Ecto neural progenitor cell (in vitro differentiated cells): Measurements from ENCODE around the gene TRMU.

ENCODE experiments used
- DNase-seq: peaks from one replicate; pipeline ENCODE4 v3.0.0-alpha.2; 2018; ENCODE audit warnings: low spot score

TRMU gene, protein sequence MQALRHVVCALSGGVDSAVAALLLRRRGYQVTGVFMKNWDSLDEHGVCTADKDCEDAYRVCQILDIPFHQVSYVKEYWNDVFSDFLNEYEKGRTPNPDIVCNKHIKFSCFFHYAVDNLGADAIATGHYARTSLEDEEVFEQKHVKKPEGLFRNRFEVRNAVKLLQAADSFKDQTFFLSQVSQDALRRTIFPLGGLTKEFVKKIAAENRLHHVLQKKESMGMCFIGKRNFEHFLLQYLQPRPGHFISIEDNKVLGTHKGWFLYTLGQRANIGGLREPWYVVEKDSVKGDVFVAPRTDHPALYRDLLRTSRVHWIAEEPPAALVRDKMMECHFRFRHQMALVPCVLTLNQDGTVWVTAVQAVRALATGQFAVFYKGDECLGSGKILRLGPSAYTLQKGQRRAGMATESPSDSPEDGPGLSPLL

DNA sequence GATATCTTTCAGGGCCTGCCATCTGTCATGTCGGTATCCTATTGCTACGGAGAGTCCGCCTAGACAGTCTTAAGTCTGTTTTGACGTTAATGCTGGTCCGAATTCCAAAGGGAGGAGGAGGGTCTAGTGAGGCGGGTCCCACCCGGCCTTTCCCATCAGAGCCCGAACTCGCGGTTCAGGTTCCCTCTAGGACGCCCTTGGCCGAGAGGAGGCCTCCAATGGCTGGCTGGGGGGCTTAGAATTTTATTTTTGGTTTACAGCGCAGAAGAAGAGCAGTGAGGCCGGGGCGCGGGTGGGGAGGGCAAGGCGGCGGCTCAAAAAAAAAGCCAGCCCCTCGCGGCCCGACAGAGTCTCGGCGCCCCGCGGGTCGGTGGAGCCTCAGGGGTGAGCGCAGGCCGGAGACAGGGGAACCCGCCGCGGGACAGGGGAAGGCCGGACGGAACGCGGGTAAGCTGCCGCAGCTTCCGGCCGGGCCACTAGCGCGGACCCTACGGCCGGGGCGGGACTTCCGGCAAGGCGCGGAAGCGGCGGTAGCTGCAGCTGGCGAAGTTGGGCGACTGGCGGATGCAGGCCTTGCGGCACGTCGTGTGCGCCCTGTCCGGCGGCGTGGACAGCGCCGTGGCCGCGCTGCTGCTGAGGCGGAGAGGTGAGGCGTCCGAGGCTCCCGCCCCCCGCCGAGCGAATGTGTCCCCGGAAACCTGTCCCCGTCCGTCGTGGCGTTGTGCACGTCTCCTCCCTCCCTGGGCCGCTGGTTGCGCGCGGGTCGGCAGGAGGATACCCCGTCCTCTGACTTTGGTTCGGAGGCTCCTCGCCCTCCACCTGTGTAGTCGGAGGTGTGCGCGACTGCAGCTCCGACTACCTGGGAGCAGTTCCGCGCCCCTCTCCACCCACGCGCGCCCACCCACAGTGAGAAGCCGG is at the start of gene TRMU:
TRMU (plus strand) TSS at position 514 of the 918 bp plus-strand sequence; CDS start at position 565, 51 bp downstream.
- DNase-seq: peak; percentile 88

DNA sequence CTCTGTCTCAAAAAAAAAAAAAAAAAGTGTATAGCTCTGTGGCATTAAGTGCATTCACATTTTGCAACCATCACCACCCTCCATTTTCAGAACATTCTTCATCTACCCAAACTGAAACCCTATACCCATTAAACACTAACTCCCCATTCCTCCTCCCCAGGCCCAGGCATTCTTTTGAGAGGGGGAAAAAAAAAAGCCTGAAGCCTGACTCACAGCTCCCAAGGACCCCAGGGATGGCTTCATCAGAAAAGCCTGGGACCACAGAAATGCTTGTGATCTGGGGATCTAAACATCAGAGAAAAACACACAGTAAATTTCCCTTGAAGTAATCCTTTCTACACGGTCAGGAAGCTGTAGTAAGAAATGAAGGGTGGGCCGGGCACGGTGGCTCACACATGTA is 49.5 kb upstream of the TRMU start:
- no peak for DNase-seq

DNA sequence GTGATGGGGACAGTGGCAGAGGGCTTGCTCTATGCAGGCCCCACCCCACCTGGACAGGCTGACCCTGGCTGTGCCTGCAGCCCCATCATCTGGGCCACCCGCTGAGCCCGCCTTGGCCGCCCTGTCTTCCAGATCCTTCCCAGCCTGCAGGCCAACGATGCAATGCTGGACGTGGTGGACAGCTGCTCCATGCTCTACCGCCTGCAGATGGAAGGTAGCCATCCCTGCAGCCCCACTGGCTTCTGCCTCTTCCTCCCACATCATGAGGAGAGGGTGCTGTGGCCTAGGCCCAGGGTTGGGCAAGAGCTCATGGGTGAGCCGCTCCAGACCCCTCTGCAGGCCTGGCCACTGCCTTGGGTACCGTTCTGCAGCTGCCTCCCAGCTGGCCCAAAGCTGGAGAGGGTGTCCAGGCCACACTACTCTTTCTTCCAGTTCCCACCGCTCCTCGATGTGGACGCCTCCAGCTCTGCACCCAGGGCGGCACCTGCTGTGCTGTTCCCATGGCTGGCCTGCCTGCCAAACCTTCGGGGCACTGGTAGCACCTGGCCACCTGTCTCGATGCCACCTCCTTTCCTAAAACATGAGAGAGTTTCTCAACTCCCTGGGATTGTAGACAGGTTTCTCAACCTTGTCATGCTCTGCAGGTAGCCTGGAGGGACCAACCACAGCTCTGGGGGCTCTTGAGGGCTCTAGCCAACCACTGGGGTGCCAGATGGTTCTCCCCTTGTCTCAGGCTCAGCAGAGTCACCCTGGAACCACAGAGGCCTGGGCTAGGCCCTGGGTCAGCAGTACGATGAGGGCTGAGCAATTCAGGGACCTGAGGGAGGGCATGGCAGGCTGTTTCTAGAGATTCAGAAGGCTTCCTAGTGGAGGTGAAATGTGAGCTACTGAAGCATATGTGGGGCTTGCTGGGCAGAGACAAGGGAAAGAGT is 48.3 kb upstream of the TRMU start:
- DNase-seq: no peak

DNA sequence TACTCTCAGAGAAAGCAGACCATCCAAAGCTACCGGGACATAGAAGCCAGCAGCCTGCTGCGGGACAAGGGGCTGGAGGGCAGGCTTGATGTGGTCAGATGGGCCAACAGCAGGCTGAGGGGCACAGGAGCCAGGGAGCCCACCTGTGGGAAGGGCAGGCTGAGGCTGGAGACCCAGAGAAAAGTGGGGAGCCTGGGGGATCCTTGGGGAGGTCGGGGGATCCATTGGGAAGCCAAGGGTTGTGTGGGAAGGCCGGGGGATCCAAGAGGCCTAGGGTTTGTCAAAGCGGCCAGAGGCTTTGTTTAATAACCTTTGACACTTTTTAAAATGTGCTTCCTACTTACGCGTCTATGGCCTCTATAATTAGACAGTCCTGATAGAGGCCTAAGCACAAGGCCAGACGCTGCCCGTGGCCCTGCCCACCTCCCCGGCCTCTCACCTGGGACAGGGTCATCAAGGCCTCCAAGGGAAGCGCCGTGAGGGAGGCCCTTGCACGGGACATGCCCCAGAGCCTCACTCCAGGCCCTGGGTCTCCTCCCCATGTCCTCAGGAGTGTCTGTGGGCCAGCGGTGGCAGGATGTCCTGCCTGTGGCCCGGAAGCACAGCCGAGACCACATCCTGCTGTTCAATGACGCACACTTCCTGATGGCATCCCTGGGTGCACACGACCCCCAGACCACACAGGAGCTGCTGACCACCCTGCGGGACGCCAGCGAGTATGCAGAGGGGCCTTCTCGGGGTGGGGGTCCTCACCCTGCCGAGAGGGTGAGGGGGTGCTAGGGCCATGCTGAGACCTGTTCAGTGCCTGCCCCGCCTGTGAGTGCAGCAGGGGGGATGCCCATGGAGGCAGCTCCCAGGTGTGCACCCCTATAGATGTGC is 47.4 kb upstream of the TRMU start:
- no peak for DNase-seq

DNA sequence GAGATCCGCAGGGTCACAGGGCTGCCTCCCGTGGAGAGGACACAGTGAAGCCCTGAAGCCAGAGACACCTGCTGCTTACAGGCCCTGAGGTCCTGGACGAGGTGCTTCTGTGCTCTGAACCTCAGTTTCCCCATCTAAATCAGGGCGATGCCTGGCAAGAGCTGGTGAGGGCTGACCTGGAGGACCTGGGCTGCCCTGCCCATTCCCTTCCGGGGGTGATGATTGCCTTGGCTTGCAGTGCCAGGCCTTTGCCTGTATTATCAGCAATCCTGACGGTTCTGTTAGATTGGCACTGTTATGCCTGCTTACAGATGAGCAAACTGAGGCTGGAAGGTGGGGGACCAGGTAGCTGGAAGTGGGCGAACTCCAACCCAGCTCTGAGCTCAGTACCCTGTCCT is 46.7 kb upstream of the TRMU start:
- DNase-seq: no peak

DNA sequence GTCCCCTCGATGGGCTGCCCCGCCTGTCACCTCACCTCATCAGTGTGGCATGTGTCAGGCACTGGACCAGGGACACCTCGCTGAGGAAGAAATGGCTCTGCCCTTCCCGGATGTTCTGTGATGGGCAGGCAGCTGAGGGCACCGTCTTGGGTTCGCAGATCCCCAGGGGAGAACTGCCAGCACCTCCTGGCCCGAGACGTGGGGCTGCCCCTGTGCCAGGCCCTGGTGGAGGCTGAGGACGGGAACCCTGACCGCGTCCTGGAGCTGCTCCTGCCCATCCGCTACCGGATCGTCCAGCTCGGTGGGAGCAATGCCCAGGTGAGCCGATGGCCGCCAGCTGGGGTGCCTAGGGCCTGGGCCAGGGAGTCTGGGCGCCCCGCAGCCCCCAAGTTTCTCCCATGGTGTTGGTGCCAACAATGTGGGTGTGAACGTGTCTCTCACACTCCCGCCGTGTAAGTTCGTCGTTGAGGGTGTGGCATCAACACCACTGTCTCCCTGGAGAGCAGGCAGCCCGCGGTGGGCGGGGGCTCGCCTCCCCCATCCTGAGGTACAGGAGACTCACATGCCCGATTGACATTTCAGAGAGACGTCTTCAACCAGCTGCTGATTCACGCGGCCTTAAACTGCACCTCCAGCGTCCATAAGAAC is 46.1 kb upstream of the TRMU start:
- DNase-seq: no peak

DNA sequence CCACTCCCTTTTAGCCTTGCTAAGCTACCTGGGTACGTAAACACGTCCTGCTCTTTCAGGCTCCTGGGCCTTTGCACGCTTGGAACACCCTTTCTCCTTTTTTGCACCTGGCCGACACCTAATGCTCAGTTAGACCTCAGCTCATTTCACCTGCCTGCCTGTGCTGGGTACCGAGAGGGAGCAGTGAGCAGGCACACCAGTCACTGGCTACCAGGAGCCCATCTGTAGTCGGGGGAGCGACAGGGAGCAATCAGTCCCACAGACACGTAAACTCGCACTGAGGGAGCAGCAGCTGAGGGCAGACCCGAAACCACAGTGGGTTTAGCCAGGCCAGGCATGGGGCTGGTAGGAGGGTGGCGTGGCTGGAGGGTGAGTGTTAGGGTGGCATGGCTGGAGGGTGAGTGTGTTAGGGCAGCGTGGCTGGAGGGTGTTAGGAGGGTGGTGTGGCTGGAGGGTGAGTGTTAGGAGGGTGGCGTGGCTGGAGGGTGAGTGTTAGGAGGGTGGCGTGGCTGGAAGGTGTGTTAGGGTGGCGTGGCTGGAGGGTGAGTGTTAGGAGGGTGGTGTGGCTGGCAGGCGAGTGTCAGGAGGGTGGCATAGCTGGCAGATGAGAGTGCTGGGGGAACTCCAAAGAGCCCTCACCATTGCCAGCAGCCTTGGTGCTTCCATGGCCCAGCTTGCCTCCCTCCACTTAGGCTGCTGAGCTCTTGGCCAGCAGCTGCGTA is 45.2 kb upstream of the TRMU start:
- no peak for DNase-seq

DNA sequence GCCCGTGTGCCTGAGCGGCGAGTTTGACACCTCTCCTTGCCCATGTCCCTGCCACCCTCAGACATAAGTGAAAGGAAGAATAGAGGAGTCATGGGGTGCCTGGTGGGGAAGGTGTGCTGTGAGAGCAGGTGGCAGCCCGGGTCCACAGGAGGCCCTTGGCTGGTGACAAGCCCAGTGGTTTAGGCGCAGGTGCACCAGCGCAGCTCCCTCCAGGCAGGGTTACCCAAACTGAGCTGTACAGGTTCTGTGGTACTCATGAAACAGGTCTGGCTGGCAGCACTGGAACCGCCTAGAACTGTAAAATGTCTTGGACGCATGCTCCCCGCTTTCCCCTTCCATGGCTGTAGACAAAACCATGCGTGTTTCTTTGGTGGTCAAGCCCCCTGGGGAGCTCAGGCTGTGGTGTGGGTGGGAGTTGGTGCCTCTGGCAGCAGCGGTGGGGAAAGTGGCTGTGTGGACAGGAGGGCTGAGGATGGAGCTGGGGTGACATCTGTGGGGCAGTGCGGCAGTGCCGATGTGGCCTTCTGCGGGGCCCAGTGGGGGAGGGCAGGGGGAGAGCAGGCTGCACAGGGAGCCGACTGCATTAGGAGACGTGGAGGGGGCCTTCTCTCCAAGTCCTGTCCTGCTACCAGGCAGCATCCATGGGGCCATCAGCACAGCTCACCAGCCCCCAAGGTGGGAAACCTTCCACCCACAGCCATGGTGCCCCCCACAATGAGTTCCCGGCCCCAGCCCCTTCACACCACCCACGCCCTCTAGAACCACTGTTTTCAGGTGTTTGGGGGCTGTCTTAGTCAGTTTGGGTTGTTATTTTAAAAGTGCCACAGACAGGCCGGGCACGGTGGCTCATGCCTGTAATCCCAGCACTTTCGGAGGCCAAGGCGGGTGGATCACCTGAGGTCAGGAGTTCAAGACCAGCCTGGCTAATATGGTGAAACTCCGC is 44.4 kb upstream of the TRMU start:
- no peak for DNase-seq

DNA sequence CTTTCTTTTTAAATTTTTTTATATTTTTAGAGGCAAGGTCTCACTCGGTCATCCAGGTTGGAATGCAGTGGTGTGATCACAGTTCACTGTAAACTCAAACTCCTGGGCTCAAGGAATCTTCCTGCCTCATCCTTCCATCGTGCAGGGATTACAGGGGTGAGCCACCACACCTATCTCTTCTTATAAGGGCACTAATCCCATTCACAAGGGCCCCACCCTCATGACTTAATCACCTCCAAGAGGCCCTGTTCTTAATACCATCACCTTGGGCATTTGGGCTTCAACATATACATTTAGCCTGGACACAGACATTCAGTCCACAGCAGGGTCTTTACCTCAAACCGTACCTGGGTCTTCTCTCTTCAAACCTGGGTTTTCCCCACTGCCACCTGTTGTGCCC is 43.3 kb upstream of the TRMU start:
- no peak for DNase-seq

DNA sequence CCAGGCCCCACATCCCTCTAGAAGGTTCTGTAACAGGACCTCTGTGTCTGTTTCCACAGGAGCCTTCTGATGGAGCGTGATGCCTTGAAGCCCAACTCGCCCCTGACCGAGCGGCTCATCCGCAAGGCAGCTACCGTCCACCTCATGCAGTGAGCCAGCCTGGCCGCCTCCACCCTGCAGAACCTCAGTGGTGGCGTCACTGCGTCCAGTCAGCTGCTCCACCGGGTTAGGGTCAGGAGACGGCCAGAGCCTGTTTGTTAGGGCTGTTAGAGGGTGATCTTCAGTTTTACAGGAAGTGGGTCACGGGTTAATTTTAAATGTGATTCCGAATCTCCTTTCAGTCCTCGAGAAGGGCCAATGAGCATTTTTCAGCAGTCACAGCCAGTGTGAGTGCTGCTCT is 42.8 kb upstream of the TRMU start:
- no peak for DNase-seq

DNA sequence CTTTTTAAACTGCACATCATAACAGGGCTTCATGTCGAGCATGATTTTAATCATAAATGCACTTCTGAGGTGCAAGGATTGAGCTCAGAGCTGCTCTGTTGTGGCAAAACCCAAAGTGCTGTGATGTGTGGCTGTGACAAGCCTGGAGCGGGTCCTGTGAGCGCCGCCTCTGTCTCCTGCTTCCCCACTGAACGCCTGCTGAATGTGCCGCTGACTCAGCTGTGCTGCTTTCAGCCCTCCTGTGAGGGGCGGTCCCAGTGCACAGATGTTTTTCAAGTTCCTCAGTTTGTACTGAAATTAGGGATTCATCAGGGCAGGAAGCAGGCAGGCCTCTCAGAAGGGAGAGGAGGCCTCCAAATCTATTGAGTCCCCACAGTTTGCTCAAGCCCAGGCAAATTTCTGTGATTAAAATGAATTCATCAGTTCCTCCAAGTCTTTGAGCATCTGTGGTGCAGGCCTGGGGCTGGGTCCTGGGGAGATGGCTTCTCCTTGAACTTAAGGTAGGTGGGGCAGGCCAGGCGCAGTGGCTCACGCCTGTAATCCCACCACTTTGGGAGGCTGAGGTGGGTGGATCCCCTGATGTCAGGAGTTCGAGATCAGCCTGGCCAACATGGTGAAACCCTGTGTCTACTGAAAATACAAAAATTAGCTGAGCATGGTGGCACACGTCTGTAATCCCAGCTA is 41.8 kb upstream of the TRMU start:
- no peak for DNase-seq

DNA sequence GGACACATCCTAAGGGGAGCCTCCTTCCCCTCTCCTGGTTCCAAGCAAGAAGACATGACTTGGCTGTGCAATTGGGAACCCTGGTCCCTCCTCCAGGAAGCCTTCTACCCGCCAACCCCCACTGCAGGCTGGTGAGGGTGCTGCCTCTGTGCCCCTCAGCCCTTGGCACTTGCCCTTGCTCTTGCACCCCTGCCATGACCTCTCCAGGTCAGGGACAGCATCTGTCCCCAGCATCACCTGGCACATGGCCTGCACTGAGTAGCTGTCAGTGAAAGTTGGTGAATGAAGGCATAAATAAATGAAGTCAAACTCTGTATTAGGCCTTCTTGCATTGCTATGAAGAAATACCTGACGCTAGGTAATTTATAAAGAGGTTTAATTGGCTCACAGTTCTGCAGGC is 40.7 kb upstream of the TRMU start:
- no peak for DNase-seq

DNA sequence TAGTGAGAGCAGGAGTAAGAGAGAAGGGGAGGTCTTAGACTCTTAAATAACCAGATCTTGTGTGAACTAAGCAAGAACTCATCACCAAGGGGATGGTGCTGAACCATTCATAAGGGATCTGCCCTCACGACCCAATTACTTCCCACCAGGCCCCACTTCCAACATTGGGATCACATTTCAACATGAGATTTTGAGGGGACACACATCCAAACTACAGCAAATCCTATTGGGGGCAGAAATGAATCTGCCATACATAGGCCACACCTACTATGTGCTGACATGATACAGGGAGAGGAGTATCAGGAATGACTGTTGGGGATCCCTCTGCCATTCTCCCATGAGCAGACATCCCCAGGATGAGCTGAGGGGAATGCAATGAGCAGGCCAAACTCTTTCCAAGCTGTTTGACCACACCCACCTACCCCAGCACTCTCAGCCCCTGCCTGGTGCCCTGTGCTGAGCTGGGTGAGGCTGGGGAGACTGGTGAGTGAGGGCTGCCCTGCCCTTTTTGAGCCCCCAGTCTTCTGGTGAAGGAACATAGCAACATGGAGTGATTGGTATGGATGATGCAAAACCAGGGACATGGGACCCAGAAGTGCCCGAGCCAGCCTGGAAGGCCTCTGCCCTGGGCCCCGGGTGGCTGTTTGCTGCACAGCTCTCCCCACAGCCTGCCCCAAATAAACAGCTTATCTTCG is 40.1 kb upstream of the TRMU start:
- no peak for DNase-seq

DNA sequence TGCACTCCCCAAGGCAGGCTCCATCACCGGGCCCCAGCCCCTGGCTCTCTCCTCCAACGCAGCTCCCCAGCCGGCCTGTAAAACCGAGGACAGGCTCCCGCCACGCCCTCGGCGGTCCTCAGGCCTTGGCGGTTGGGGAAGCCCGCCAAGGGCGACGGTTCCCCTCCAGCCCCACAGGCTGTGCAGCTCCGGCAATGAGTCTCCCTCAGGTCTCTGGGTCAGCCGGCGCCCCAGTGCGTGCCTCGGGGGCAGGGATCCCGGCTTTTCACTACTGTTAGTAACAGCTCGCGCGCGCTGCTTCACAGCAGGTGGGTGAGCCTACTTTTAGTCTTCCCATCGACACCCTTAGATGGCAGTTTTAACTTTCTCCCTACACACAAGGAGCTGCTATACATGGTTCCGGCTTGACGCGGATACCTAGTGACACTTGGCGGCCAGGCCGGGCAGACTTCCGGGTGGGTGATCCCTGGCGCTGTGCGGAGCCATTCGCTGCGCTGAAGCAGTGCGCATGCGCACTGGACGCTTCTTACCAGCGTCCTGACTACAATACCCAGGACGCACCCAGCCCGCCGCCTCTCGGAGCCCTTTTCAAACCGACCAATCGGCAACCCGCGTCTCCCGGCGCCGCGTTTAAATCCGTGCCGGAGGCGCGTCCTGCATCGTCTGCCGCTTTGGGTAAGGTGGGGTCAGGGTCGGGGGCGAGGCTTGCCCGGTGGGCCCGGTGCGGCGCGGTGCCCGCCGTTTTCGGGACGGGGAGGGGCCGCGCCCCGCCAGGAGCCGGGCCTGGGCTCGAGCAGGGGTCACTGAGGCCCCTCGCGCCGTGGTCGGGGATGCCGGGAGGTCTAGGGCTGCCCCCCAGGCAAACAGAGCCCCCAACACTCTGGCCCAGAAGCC is 39.0 kb upstream of the TRMU start, which contains the start of gene GTSE1:
GTSE1 (plus strand) TSS at position 614 of the 894 bp plus-strand sequence. CDS start 531 bp downstream, outside the sequence.
- DNase-seq: peak; percentile 98

DNA sequence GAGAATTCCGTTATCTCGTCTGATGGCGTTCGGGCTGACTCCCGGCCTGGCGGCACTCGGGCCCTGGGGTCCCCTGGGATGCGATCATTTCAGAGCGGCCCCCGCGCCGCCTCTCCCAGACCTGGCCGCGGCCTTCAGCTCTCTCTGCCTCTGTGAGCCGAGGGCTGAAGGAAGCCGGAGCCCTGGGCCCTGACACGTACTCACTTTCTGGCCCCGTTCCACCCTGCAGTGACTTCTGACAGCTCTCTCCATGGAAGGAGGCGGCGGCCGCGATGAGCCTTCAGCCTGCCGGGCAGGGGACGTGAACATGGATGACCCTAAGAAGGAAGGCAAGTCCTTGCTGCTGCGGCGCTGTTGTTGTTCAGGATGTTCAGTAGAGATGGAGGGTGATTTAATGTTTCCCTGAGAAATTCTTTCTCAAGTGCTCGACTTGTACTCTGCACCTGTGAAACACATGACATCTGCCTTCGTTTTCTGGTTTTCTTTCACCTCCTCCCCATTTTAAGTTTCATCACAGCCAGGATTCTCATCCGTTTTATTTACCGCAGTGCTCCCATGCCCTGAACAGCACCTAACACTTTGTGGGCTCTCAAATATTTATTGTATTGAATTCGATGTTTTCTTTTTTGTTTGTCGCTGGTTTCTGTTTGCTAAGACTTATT is 38.2 kb upstream of the TRMU start:
- no peak for DNase-seq

DNA sequence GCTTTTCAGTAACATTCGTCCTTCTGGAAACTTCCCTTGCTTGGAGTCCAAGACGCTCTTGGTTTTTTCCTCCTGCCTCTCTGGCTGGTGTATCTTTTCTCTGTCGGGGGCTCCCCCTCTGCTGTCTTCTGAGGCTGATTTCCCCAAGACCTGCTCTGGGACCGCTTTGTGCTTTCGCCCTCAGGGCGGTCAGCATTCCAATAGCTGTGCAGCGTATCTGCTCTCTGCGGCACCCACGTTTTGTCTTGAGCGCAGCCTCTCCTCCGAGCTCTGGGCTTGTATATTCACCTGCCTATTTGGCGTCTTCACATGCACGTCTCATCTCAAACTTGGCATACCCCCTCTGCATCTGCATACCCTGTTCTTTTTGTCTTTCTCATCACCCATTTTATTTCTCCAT is 36.4 kb upstream of the TRMU start:
- no peak for DNase-seq
